Pancreas (tissue), 10 donors: ENCODE results near the gene HEXIM2. TPM values are rescaled to one million over a fixed set of nuclear protein-coding genes. Genes with fewer than 3 reads are reported as not detected.

Source experiments
- ATAC-seq, 4 donors: fragments of 200-7000 bp; cut with Tn5 transposase; one replicate each; pipeline versions ENCODE4 v1.8.0 to v1.9.1; 2020; ENCODE audit warnings: mild to moderate bottlenecking in 4 of 4, moderate library complexity in 4 of 4
- DNase-seq, 6 donors: peaks; one replicate each; pipeline ENCODE4 v3.0.0-alpha.2; 2020
- FAIRE-seq: peaks from 2 replicates; lab custom pipeline; 2012; peaks lifted over from hg19 to GRCh38; lab: Jason Lieb, UNC
- H3K27ac ChIP-seq, 4 donors: fragments of 200-600 bp; sonication (generic); 1 replicate in 3 of 4; 2 replicates in 1 of 4; pipeline versions ENCODE4 v1.5.0 to v1.8.0; 2020
- H3K27me3 ChIP-seq, 4 donors: fragments of 200-600 bp; one replicate each; pipeline ENCODE4 v1.8.0; 2021
- H3K36me3 ChIP-seq, 3 donors: fragments of 200-600 bp; sonication (generic) in 1 of 3; one replicate each; pipeline versions ENCODE4 v1.5.0 to v1.8.0; 2020 to 2021
- H3K4me1 ChIP-seq, 3 donors: fragments of 200-600 bp; one replicate each; pipeline ENCODE4 v1.8.0; 2021
- H3K4me3 ChIP-seq, 4 donors: fragments of 200-600 bp; sonication (generic) in 2 of 4; one replicate each; pipeline versions ENCODE4 v1.5.0 to v1.8.0; 2020 to 2021
- H3K9me3 ChIP-seq, 4 donors: fragments of 200-600 bp; one replicate each; pipeline ENCODE4 v1.8.0; 2021
- WGBS, 2 donors: extraction: QIAGEN DNeasy Blood & Tissue Kit; methylation state at CpG; one replicate each; pipeline ENCODE4 v1.1.7; 2013; 5-methylcytosine and 5-hydroxymethylcytosine counted together
- intact Hi-C, 3 donors: fragments of 100-400 bp; cut with DNase I; formaldehyde crosslinking; loops; one replicate each; pipeline versions ENCODE4 v1.11.1 to v1.14.2; 2022
- polyA plus RNA-seq, 2 donors: library from polyadenylated mRNA; stranded (reverse); fragments of 200-250 nt; gene quantifications; one replicate each; pipeline ENCODE4 v1.2.3, GENCODE V29; 2013
- total RNA-seq, 6 donors: library from RNA; stranded (reverse); fragmentation: NEBNext Ultra II Directional in 4 of 6; extraction: Animal tissue kit (Norgen Biotek cat#: 25700) in 4 of 6; gene quantifications; one replicate each; pipeline versions ENCODE4 v1.2.1 to v1.2.4, GENCODE V29; 2021 to 2023
- TF ChIP-seq, protein P1 (sequence below), 4 donors: fragments of 200-600 bp; sonication (generic) in 3 of 4; IDR thresholded peaks; one replicate each; pipeline versions ENCODE4 v1.5.0 to v1.8.0; 2021; ENCODE audit warnings: antibody characterized with exemption in 4 of 4
- donor health status: healthy with polysubstance abuse.
- donor health status: DM: no; HTN: no; CAD: no; lungs with moderate emphysema.
- donor health status: DM: no; HTN: no; CAD: no.
- donor health status: control.
- donor health status: control.
- donor health status: Bipolar disorder and iron deficiency.
- donor health status: DM: yes; HTN: yes; CAD: no.
- donor health status: DM: no; HTN: no; CAD: no.
- donor health status: DM: no; HTN: no; CAD: no.
- donor health status: DM: yes; HTN: yes; CAD: no.

The HEXIM2 gene
- total and polyA plus RNA-seq, 8 donors: 4.0 to 10.9 (median 6.7) TPM

DNA sequence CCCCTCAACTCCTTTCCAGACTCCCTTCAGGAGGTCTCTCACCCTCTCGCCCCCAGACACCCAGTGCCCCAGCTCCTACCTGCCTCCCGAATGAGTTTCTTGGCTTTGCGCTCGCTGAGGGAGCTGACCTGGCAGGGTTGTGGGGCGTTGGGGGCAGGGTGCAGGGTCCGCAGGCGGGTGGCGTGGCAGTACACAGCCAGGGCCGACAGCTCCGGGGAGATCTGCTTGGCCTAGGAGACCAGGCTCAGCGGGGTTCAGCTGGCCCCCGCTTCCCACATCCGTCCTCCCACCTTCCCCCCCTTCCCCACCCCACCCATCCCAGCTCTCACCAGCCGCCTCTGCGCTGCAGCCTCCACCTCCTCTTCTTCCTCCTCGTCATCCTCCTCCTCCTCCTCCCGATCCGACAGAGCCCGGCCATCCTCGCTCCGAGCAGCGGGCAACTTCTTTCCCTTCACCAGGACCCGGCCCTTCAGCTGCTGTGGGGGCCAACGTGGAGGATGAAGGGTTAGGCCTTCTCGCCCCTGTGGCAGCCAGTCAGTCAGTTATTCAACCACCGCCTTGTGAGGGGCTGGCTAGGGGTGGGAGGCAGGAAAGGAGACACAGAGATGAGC, 46.6 kb upstream of the HEXIM2 start:
- Histone ChIP-seq H3K27ac (no peak overlapping the region), H3K36me3 (no peaks in the 10 kb centered on the region), H3K9me3 (no peaks in the 10 kb centered on the region), H3K4me1 (no peaks in the 10 kb centered on the region), H3K4me3 (no peak overlapping the region), H3K27me3 (no peaks in the 10 kb centered on the region)
- intact Hi-C loops: loop anchor here in 1 of 3 donors (10.0 kb wide), 2 partner anchors 190 to 340 kb away; no protein-coding TSS in a partner anchor
- WGBS, 2 donors: 84 to 85% methylated on average over 24 to 26 of the region's 26 CpGs
- no peak for FAIRE-seq
- DNase-seq: no peak
- TF ChIP-seq, protein P1, sequence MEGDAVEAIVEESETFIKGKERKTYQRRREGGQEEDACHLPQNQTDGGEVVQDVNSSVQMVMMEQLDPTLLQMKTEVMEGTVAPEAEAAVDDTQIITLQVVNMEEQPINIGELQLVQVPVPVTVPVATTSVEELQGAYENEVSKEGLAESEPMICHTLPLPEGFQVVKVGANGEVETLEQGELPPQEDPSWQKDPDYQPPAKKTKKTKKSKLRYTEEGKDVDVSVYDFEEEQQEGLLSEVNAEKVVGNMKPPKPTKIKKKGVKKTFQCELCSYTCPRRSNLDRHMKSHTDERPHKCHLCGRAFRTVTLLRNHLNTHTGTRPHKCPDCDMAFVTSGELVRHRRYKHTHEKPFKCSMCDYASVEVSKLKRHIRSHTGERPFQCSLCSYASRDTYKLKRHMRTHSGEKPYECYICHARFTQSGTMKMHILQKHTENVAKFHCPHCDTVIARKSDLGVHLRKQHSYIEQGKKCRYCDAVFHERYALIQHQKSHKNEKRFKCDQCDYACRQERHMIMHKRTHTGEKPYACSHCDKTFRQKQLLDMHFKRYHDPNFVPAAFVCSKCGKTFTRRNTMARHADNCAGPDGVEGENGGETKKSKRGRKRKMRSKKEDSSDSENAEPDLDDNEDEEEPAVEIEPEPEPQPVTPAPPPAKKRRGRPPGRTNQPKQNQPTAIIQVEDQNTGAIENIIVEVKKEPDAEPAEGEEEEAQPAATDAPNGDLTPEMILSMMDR (IDR thresholded peaks at IDR 0.05): no peak
- no peak for ATAC-seq

DNA sequence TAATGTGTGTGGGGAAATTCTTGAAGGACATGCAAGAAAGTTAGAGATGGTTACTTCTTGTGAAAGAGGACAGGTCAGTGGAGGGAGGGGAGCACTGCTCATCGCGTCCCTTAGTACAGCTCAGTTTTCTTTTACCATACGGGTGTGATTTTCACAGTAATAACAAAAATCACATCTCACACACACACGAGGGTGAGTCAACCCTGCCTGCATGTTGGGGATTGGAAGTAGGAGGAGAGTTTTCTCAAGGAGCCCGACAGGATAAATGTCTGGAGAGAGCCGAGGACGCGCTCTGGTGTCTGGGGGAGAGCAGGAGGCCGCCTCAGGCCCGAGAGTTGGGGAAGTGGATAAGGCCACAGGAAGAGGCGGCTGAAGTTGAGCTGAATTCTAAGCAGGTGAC, 45.8 kb upstream of the HEXIM2 start:
- no peaks in the 10 kb centered on the region for H3K36me3 ChIP-seq
- TF ChIP-seq, protein P1 (IDR thresholded peaks at IDR 0.05): no peak
- intact Hi-C loops: loop anchor here in 1 of 3 donors (10.0 kb wide), 2 partner anchors 191 to 341 kb away; no protein-coding TSS in a partner anchor
- H3K9me3 ChIP-seq: no peaks in the 10 kb centered on the region
- H3K27ac ChIP-seq: no peak overlapping the region
- DNase-seq (no peak), ATAC-seq (no peak), FAIRE-seq (no peak)
- no peak overlapping the region for H3K4me3 ChIP-seq
- no peaks in the 10 kb centered on the region for H3K4me1 ChIP-seq
- 72 to 82% methylated on average over 11 of the region's 11 CpGs for WGBS, 2 donors
- H3K27me3 ChIP-seq: no peaks in the 10 kb centered on the region

DNA sequence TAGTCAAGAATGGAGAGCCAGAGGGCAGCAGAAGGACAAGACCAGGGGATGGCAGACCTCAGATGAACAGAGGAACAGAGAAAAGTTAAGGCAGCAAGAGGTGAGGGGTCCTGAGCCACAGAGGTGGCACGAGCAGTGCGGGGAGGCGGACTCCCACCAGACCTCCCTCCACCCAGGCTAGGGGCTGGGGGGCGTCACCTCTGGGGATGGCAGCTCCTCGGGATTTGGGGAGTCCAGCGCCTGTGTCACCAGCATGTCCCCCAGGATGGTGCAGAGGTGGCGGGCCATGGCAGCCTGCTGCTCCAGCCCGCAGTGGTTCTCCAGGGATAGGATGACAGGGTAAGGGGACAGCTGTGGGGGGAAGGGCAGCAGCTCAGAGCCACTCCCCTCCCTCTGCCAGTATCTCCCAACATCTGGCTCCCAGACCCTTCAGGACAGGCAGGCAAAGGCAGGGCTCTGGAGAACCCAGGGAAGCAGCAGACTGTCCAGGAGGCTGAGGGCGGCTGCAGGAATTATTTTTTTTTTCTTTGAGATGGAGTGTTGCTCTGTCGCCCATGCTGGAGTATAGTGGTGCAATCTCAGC, 45.1 kb upstream of the HEXIM2 start:
- no peaks in the 10 kb centered on the region for H3K4me1 ChIP-seq
- ATAC-seq (no peak), FAIRE-seq (no peak), DNase-seq (no peak)
- WGBS, 2 donors: 88% methylated on average over 10 of the region's 10 CpGs
- H3K27ac ChIP-seq: no peak overlapping the region
- intact Hi-C loops: loop anchor here in 1 of 3 donors (10.0 kb wide), 2 partner anchors 192 to 342 kb away; no protein-coding TSS in a partner anchor
- H3K4me3 ChIP-seq: no peak overlapping the region
- H3K9me3 ChIP-seq: no peaks in the 10 kb centered on the region
- no peaks in the 10 kb centered on the region for H3K36me3 ChIP-seq
- H3K27me3 ChIP-seq: no peaks in the 10 kb centered on the region
- TF ChIP-seq, protein P1 (IDR thresholded peaks at IDR 0.05): no peak

DNA sequence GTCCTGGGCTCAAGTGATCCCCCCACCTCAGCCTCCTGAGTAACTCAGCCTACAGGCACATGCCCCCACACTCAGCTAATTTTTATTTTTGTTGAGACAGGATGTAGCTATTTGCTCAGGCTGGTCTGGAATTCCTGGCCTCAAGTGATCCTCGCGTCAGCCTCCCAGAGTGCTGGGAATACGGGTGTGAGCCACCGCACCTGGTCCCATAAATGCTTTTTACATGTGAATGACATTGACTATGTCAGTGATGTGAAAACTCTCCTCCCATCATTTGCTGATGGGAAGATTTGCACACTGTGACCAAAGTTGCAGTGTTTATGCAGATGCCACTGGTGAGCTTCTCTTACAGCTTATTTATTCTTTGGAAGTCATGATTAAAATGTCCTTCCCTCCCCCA, 44.3 kb upstream of the HEXIM2 start:
- TF ChIP-seq, protein P1 (IDR thresholded peaks at IDR 0.05): no peak
- FAIRE-seq: no peak

More for the DNA sequence above, 44.3 kb upstream of the HEXIM2 start:
- no peaks in the 10 kb centered on the region for H3K9me3 ChIP-seq
- ATAC-seq (no peak), DNase-seq (no peak)
- H3K4me3 ChIP-seq: no peak overlapping the region
- intact Hi-C loops: loop anchor here in 1 of 3 donors (10.0 kb wide), 2 partner anchors 193 to 343 kb away; no protein-coding TSS in a partner anchor
- H3K27me3 ChIP-seq: no peaks in the 10 kb centered on the region
- WGBS, 2 donors: 93 to 97% methylated on average over 4 of the region's 4 CpGs
- no peaks in the 10 kb centered on the region for H3K36me3 ChIP-seq
- H3K4me1 ChIP-seq: no peaks in the 10 kb centered on the region
- no peak overlapping the region for H3K27ac ChIP-seq
